Panc1 (cell line): Measurements from ENCODE around the gene MMP24OS. TPM values are rescaled to one million over a fixed set of nuclear protein-coding genes. Genes with fewer than 3 reads are reported as not detected.
A peak's percentile ranks its signal among the peaks of the same experiment; 100 is the strongest.

ENCODE experiments used
- ATAC-seq: fragments of 200-7000 bp; cut with Tn5 transposase; 2 replicates; pipeline ENCODE4 v1.9.1; 2020; ENCODE audit warnings: mild to moderate bottlenecking, moderate library complexity
- BruUV-seq: library from RNA; stranded (reverse); fragments of 400-500 nt; replicated peaks from 2 replicates; lab custom pipeline; 2021; lab: Mats Ljungman, UMichigan
- CTCF ChIA-PET: fragments of 300-600 bp; sonication (Branson Sonifier 250); formaldehyde crosslinking; loops from one replicate; lab custom pipeline; 2022; ENCODE audit warnings: antibody characterized with exemption; lab: Charles Lee
- POLR2A ChIA-PET: fragments of 300-600 bp; sonication (Branson Sonifier 250); formaldehyde crosslinking; loops from one replicate; lab custom pipeline; 2022; ENCODE audit warnings: antibody characterized with exemption; lab: Charles Lee
- DNase-seq: peaks from one replicate; pipeline ENCODE4 v3.0.0-alpha.2; 2010; ENCODE audit warnings: low read depth, low spot score
- H3K27ac ChIP-seq: 2 replicates; pipeline ENCODE4 v1.5.1; 2011; ENCODE audit warnings: mild to moderate bottlenecking, low read length, inconsistent platforms
- H3K27me3 ChIP-seq: fragments of 200-500 bp; sonication (Bioruptor generic); 2 replicates; pipeline ENCODE4 v1.6.0; 2014; ENCODE audit warnings: low read length, inconsistent platforms; ENCODE audit not compliant: control insufficient read depth, insufficient read depth
- H3K36me3 ChIP-seq: fragments of 200-500 bp; sonication (Bioruptor generic); 2 replicates; pipeline ENCODE4 v1.5.1; 2014; ENCODE audit warnings: inconsistent platforms, mild to moderate bottlenecking, low read length, moderate library complexity; ENCODE audit not compliant: control insufficient read depth, insufficient read depth
- H3K4me1 ChIP-seq: 2 replicates; pipeline ENCODE4 v1.5.1; 2011; ENCODE audit warnings: inconsistent platforms, mild to moderate bottlenecking, low read length, moderate library complexity; ENCODE audit not compliant: control insufficient read depth, insufficient read depth
- H3K4me3 ChIP-seq, 2 experiments: 2 replicates each; pipeline ENCODE4 v1.5.1; 2011 to 2012; ENCODE audit warnings: low read depth in 2 of 2, low read length in 2 of 2, mild to moderate bottlenecking in 2 of 2, inconsistent platforms in 1 of 2, moderate library complexity in 1 of 2
- H3K9me3 ChIP-seq: fragments of 200-500 bp; sonication (Bioruptor generic); 2 replicates; pipeline ENCODE4 v1.5.1; 2014; ENCODE audit warnings: low read depth, mild to moderate bottlenecking, inconsistent platforms, low read length, moderate library complexity; ENCODE audit not compliant: control insufficient read depth, insufficient read depth
- POLR2AphosphoS5 ChIP-seq: IDR thresholded peaks from 2 replicates; pipeline ENCODE4 v1.6.1; 2012; ENCODE audit warnings: mild to moderate bottlenecking, low read depth, low read length, moderate library complexity
- REST ChIP-seq, 2 experiments: IDR thresholded peaks; 2 replicates each; pipeline ENCODE4 v1.6.1; 2011 to 2012; ENCODE audit warnings: low read depth in 2 of 2, control low read depth in 1 of 2, low read length in 1 of 2, mild to moderate bottlenecking in 1 of 2, moderate library complexity in 1 of 2; ENCODE audit not compliant: insufficient read depth in 1 of 2
- SIN3A ChIP-seq: IDR thresholded peaks from 2 replicates; pipeline ENCODE4 v1.6.1; 2012; ENCODE audit warnings: low read depth, mild to moderate bottlenecking, low read length, moderate library complexity, borderline replicate concordance; ENCODE audit not compliant: insufficient read depth
- TCF7L2 ChIP-seq: IDR thresholded peaks from 2 replicates; pipeline ENCODE4 v1.6.1; 2011; ENCODE audit warnings: mild to moderate bottlenecking, low read depth, low read length, inconsistent platforms
- in situ Hi-C: cut with HindIII; loops from 2 replicates; pipeline ENCODE4 v1.10.0; 2016; ENCODE audit warnings: low sequenced_read_pairs, low pct_unique_long_range_greater_than_20kb
- intact Hi-C: fragments of 100-400 bp; cut with micrococcal nuclease; formaldehyde crosslinking; loops from one replicate; pipeline ENCODE4 v1.10.0; 2022; ENCODE audit not compliant: unreplicated experiment
- total RNA-seq: library from RNA; stranded (reverse); gene quantifications from one replicate; pipeline ENCODE4 v1.2.1, GENCODE V29; 2021; ENCODE audit not compliant: unreplicated experiment
- TF ChIP-seq, protein P1 (sequence below): fragments of 450-650 bp; IDR thresholded peaks from 2 replicates; pipeline ENCODE4 v1.5.1; 2017; ENCODE audit warnings: mild to moderate bottlenecking

MMP24OS gene
- total RNA-seq, 1 experiment from 2014 or later: 83.8 TPM

DNA sequence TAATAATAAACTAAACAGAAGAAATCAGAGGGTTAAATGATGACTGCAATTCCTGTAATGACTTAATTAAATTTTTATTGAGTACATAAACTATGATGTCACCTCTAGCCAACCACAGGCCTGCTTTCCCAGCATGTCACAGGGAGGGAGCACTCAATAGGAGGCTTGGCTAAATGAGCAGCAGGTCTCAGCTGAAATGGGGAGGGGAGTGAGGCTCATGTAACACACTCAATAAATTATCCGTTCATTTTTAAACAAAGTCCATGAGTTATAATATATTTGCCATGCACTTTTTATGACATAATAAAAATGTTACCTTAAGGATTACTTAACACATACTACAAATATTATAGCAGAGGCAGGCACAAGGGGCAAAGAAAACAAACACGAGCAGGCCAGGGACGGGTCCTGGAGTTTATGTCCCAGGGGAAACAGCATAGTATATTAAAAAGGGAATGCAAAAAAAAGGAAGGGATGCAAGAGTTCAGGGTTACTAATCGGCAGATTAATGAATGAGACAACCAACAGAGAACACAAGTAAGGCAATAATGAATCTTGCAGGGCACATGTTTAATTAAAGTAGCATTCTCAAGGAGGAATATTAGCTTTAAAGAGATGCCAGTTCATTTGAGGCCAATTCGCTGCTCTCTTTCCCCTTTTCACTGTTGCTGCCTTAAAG, 41.4 kb upstream of the MMP24OS start:
- TF ChIP-seq, protein P1, sequence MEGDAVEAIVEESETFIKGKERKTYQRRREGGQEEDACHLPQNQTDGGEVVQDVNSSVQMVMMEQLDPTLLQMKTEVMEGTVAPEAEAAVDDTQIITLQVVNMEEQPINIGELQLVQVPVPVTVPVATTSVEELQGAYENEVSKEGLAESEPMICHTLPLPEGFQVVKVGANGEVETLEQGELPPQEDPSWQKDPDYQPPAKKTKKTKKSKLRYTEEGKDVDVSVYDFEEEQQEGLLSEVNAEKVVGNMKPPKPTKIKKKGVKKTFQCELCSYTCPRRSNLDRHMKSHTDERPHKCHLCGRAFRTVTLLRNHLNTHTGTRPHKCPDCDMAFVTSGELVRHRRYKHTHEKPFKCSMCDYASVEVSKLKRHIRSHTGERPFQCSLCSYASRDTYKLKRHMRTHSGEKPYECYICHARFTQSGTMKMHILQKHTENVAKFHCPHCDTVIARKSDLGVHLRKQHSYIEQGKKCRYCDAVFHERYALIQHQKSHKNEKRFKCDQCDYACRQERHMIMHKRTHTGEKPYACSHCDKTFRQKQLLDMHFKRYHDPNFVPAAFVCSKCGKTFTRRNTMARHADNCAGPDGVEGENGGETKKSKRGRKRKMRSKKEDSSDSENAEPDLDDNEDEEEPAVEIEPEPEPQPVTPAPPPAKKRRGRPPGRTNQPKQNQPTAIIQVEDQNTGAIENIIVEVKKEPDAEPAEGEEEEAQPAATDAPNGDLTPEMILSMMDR: no peak
- TF ChIP-seq REST (IDR thresholded peaks at IDR 0.05; ENCODE audit: insufficient read depth in 1 of 2, low read depth in 2 of 2, low read length in 1 of 2) (no peak), TCF7L2 (no peak), POLR2AphosphoS5 (no peak)
- Histone ChIP-seq H3K27me3 (no peaks in the 10 kb centered on the region), H3K27ac (peak overlapping the region; percentile 84), H3K36me3 (no peaks in the 10 kb centered on the region), H3K4me3 (no peak overlapping the region), H3K9me3 (no peaks in the 10 kb centered on the region), H3K4me1 (peaks cover 35% of the 10 kb centered on the region)
- in situ Hi-C loops: no loop called here
- intact Hi-C loops: no loop called here
- peak; percentile 58 for ATAC-seq
- CTCF ChIA-PET: no interaction called here
- no peak for DNase-seq
- BruUV-seq: no TSS peak
- POLR2A ChIA-PET: interaction anchor here (1.0 kb wide), 1 partner anchor 15 kb away, joined by 3 read pairs; no protein-coding TSS in a partner anchor

GRCh38 chr20:35318502-35319157, 40.7 kb upstream of the MMP24OS start:
- Histone ChIP-seq H3K4me1 (peaks cover 35% of the 10 kb centered on the region), H3K27me3 (no peaks in the 10 kb centered on the region), H3K27ac (peak overlapping the region; percentile 84), H3K9me3 (no peaks in the 10 kb centered on the region), H3K36me3 (no peaks in the 10 kb centered on the region), H3K4me3 (no peak overlapping the region)
- in situ Hi-C loops (no loop called here), intact Hi-C loops (no loop called here)
- BruUV-seq: no TSS peak
- DNase-seq: peak; percentile 99
- POLR2A ChIA-PET: interaction anchor here (1.0 kb wide), 1 partner anchor 14 kb away, joined by 3 read pairs; no protein-coding TSS in a partner anchor
- TF ChIP-seq SIN3A (no peak), REST (IDR thresholded peaks at IDR 0.05; ENCODE audit: insufficient read depth in 1 of 2, low read depth in 2 of 2, low read length in 1 of 2) (no peak), POLR2AphosphoS5 (no peak), TCF7L2 (no peak)
- TF ChIP-seq, protein P1: no peak
- ATAC-seq: peak; percentile 74
- CTCF ChIA-PET: no interaction called here
